SK-N-SH treated with all-trans-retinoic acid at 6 μM for 48 hours (cell line): ENCODE results near the gene SLC17A9.

ENCODE experiments used
- ATAC-seq: fragments of 200-7000 bp; cut with Tn5 transposase; 3 replicates; pipeline ENCODE4 v1.9.1; 2020; ENCODE audit warnings: mild to moderate bottlenecking, moderate library complexity
- ARNTL ChIP-seq: fragments of 450-650 bp; formaldehyde crosslinking; IDR thresholded peaks from 2 replicates; pipeline ENCODE4 v1.5.0; 2020; ENCODE audit warnings: low read depth, mild to moderate bottlenecking, moderate library complexity, borderline replicate concordance
- BACH2 ChIP-seq: fragments of 250-450 bp; sonication (Bioruptor Pico); IDR thresholded peaks from 2 replicates; pipeline ENCODE4 v1.9.0; 2021; ENCODE audit warnings: mild to moderate bottlenecking, borderline replicate concordance
- CSDC2 ChIP-seq: fragments of 250-450 bp; sonication (Bioruptor Pico); IDR thresholded peaks from 2 replicates; pipeline ENCODE4 v1.5.0; 2020; ENCODE audit warnings: mild to moderate bottlenecking, moderate library complexity
- ESRRG ChIP-seq: fragments of 250-450 bp; sonication (Bioruptor Pico); IDR thresholded peaks from 2 replicates; pipeline ENCODE4 v1.6.1; 2021; ENCODE audit warnings: mild to moderate bottlenecking
- GLIS3 ChIP-seq: fragments of 250-450 bp; sonication (Bioruptor Pico); IDR thresholded peaks from 2 replicates; pipeline ENCODE4 v1.5.0; 2020; ENCODE audit warnings: mild to moderate bottlenecking, moderate library complexity
- ISL1 ChIP-seq: fragments of 250-450 bp; sonication (Bioruptor Pico); IDR thresholded peaks from 2 replicates; pipeline ENCODE4 v2.1.2; 2022; ENCODE audit warnings: mild to moderate bottlenecking, moderate library complexity
- OSR1 ChIP-seq: fragments of 250-450 bp; sonication (Bioruptor Pico); IDR thresholded peaks from 2 replicates; pipeline ENCODE4 v1.8.0; 2022; ENCODE audit warnings: moderate library complexity, mild to moderate bottlenecking, inconsistent platforms
- PPARA ChIP-seq: fragments of 250-450 bp; sonication (Bioruptor Pico); IDR thresholded peaks from 2 replicates; pipeline ENCODE4 v1.5.0; 2020; ENCODE audit warnings: mild to moderate bottlenecking, borderline replicate concordance
- RARB ChIP-seq: fragments of 250-450 bp; sonication (Bioruptor Pico); IDR thresholded peaks from 2 replicates; pipeline ENCODE4 v1.8.0; 2021; ENCODE audit warnings: mild to moderate bottlenecking, moderate library complexity
- SNAI2 ChIP-seq: fragments of 250-450 bp; sonication (Bioruptor Pico); IDR thresholded peaks from 2 replicates; pipeline ENCODE4 v1.5.0; 2020; ENCODE audit warnings: mild to moderate bottlenecking, moderate library complexity
- TCF4 ChIP-seq: fragments of 250-450 bp; sonication (Bioruptor Pico); IDR thresholded peaks from 2 replicates; pipeline ENCODE4 v1.8.0; 2021; ENCODE audit warnings: mild to moderate bottlenecking, moderate library complexity, borderline replicate concordance
- TOX ChIP-seq: fragments of 250-450 bp; sonication (Bioruptor Pico); IDR thresholded peaks from 2 replicates; pipeline ENCODE4 v1.8.0; 2021; ENCODE audit warnings: mild to moderate bottlenecking, moderate library complexity, borderline replicate concordance
- ZC3H10 ChIP-seq: fragments of 250-450 bp; sonication (Bioruptor Pico); IDR thresholded peaks from 2 replicates; pipeline ENCODE4 v1.5.1; 2021; ENCODE audit warnings: mild to moderate bottlenecking, moderate library complexity
- ZFP3 ChIP-seq: fragments of 250-450 bp; sonication (Bioruptor Pico); IDR thresholded peaks from 2 replicates; pipeline ENCODE4 v1.5.0; 2020; ENCODE audit warnings: mild to moderate bottlenecking, moderate library complexity
- ZNF565 ChIP-seq: fragments of 450-650 bp; formaldehyde crosslinking; conservative IDR thresholded peaks from 2 replicates; pipeline ENCODE4 v1.5.0; 2020; ENCODE audit warnings: low read depth, mild to moderate bottlenecking, moderate library complexity
- ZNF70 ChIP-seq: fragments of 450-650 bp; formaldehyde crosslinking; IDR thresholded peaks from 2 replicates; pipeline ENCODE4 v1.5.0; 2020; ENCODE audit warnings: mild to moderate bottlenecking, moderate library complexity
- ZNF8 ChIP-seq: fragments of 450-650 bp; formaldehyde crosslinking; IDR thresholded peaks from 2 replicates; pipeline ENCODE4 v1.5.0; 2020; ENCODE audit warnings: mild to moderate bottlenecking, moderate library complexity
- TF ChIP-seq, protein P1 (sequence below): fragments of 250-450 bp; sonication (Bioruptor Pico); IDR thresholded peaks from 2 replicates; pipeline ENCODE4 v1.5.0; 2020; ENCODE audit warnings: mild to moderate bottlenecking, moderate library complexity
- TF ChIP-seq, protein P2 (sequence below): fragments of 250-450 bp; sonication (Bioruptor Pico); IDR thresholded peaks from 2 replicates; pipeline ENCODE4 v1.5.1; 2021; ENCODE audit warnings: mild to moderate bottlenecking, moderate library complexity
- TF ChIP-seq, protein P3 (sequence below): fragments of 250-450 bp; sonication (Bioruptor Pico); IDR thresholded peaks from 2 replicates; pipeline ENCODE4 v1.8.0; 2020; ENCODE audit warnings: mild to moderate bottlenecking, moderate library complexity, borderline replicate concordance
- TF ChIP-seq, protein P4 (sequence below): fragments of 250-450 bp; sonication (Bioruptor Pico); IDR thresholded peaks from 2 replicates; pipeline ENCODE4 v1.5.1; 2020; ENCODE audit warnings: low read depth, mild to moderate bottlenecking, moderate library complexity

SLC17A9 gene

DNA sequence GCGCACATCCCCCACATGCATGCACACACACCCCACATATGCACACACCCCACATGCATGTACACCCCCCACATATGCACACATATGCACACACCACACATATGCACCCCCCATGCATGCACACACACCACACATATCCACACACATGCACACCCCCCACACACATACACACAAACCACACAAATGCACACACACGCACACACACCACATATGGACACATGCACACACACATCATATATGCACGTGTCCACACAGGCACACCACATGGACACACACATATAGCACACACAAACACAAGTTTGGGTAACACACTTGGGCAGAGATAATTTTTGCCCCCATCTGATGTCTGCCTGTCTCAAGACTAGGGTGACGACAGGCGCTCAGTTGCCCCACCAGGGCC lies 45.9 kb downstream of the SLC17A9 start:
- no peak for ATAC-seq
- TF ChIP-seq ZNF8 (CRISPR knock-in tag) (no peak), BACH2 (CRISPR knock-in tag) (no peak)

DNA sequence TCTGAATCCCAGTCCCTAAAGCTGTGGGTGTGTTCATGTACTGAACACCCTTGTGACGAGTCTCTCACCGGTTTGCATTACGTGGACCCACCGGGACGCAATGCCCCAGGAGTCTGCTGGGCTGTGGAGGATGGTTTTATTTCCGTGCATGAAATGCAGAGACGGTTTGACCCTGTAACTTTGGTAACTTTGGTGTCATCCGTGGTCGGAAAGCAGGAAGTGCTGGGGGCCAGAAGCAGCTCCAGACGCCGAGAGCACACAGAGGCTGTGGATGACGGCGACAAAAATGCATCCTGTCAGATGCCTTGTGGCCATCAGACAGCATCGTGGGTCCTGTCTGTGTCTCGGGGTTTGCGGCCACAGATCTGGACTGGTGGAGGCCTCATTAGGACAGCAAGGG lies 47.1 kb downstream of the SLC17A9 start:
- ATAC-seq = no peak
- TF ChIP-seq TCF4 (CRISPR knock-in tag) = no peak
- no peak for TF ChIP-seq ISL1 (CRISPR knock-in tag)
- TF ChIP-seq, protein P1, sequence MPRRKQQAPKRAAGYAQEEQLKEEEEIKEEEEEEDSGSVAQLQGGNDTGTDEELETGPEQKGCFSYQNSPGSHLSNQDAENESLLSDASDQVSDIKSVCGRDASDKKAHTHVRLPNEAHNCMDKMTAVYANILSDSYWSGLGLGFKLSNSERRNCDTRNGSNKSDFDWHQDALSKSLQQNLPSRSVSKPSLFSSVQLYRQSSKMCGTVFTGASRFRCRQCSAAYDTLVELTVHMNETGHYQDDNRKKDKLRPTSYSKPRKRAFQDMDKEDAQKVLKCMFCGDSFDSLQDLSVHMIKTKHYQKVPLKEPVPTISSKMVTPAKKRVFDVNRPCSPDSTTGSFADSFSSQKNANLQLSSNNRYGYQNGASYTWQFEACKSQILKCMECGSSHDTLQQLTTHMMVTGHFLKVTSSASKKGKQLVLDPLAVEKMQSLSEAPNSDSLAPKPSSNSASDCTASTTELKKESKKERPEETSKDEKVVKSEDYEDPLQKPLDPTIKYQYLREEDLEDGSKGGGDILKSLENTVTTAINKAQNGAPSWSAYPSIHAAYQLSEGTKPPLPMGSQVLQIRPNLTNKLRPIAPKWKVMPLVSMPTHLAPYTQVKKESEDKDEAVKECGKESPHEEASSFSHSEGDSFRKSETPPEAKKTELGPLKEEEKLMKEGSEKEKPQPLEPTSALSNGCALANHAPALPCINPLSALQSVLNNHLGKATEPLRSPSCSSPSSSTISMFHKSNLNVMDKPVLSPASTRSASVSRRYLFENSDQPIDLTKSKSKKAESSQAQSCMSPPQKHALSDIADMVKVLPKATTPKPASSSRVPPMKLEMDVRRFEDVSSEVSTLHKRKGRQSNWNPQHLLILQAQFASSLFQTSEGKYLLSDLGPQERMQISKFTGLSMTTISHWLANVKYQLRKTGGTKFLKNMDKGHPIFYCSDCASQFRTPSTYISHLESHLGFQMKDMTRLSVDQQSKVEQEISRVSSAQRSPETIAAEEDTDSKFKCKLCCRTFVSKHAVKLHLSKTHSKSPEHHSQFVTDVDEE (CRISPR knock-in tag) = no peak
- TF ChIP-seq ARNTL (CRISPR knock-in tag) = no peak
- TF ChIP-seq GLIS3 (CRISPR knock-in tag) = no peak
- TF ChIP-seq ZNF565 (CRISPR knock-in tag) = no peak
- TF ChIP-seq BACH2 (CRISPR knock-in tag) = no peak
- TF ChIP-seq, protein P2, sequence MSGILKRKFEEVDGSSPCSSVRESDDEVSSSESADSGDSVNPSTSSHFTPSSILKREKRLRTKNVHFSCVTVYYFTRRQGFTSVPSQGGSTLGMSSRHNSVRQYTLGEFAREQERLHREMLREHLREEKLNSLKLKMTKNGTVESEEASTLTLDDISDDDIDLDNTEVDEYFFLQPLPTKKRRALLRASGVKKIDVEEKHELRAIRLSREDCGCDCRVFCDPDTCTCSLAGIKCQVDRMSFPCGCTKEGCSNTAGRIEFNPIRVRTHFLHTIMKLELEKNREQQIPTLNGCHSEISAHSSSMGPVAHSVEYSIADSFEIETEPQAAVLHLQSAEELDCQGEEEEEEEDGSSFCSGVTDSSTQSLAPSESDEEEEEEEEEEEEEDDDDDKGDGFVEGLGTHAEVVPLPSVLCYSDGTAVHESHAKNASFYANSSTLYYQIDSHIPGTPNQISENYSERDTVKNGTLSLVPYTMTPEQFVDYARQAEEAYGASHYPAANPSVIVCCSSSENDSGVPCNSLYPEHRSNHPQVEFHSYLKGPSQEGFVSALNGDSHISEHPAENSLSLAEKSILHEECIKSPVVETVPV (CRISPR knock-in tag) = no peak
- TF ChIP-seq TOX (CRISPR knock-in tag) = no peak
- no peak for TF ChIP-seq ZC3H10 (CRISPR knock-in tag)
- no peak for TF ChIP-seq ZNF70 (CRISPR knock-in tag)
- TF ChIP-seq RARB (CRISPR knock-in tag) = no peak
- TF ChIP-seq ZNF8 (CRISPR knock-in tag) = no peak
- TF ChIP-seq ZFP3 (CRISPR knock-in tag) = no peak
- no peak for TF ChIP-seq CSDC2 (CRISPR knock-in tag)
- TF ChIP-seq PPARA = no peak
- no peak for TF ChIP-seq OSR1 (CRISPR knock-in tag)
- TF ChIP-seq SNAI2 (CRISPR knock-in tag) = no peak

DNA sequence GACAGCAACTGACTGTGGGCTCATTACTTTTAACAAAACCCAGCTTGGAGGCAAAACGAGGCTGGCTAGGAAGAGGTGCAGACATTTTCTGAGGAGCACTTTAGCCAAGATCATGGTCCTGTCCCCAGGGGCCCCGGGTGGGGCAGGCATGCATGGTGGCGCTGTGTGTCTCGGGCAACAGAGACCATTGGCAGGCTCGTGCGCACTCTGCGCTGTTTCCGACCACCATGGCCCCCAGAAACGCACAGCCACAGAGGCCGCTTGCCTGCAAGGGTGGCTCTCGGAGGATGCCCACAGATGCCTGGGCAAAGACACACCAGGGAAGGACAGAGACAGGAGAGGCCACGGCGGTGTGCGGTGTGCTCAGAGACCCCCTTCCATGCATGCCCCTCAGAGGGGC lies 47.5 kb downstream of the SLC17A9 start:
- TF ChIP-seq BACH2 (CRISPR knock-in tag) (no peak), CSDC2 (CRISPR knock-in tag) (no peak), OSR1 (CRISPR knock-in tag) (no peak), SNAI2 (CRISPR knock-in tag) (no peak), ZNF565 (CRISPR knock-in tag) (no peak), TCF4 (CRISPR knock-in tag) (no peak)
- TF ChIP-seq, protein P3, sequence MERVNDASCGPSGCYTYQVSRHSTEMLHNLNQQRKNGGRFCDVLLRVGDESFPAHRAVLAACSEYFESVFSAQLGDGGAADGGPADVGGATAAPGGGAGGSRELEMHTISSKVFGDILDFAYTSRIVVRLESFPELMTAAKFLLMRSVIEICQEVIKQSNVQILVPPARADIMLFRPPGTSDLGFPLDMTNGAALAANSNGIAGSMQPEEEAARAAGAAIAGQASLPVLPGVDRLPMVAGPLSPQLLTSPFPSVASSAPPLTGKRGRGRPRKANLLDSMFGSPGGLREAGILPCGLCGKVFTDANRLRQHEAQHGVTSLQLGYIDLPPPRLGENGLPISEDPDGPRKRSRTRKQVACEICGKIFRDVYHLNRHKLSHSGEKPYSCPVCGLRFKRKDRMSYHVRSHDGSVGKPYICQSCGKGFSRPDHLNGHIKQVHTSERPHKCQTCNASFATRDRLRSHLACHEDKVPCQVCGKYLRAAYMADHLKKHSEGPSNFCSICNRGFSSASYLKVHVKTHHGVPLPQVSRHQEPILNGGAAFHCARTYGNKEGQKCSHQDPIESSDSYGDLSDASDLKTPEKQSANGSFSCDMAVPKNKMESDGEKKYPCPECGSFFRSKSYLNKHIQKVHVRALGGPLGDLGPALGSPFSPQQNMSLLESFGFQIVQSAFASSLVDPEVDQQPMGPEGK (CRISPR knock-in tag) = no peak
- no peak for ATAC-seq

DNA sequence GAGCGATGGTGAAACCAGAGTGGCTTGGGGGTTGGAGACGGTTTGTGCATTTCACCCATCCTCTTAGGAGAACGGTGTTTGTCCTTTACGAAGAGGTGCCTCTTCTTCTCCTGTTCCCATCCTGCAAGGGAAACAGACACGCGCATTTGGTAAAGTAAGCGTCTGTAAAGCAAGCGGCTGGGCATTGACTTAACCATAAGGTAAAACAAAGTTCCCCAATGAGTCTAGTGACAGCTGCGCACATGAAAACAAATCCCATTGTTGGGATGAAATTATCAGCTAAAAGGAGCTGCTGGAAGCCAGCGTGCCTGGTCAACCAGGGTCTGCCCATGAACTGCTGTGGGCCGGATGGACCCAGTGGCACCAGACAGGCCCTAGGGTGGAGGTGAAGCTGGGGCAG lies 48.4 kb downstream of the SLC17A9 start:
- no peak for ATAC-seq
- TF ChIP-seq ZNF565 (CRISPR knock-in tag) = no peak
- no peak for TF ChIP-seq ESRRG (CRISPR knock-in tag)
- no peak for TF ChIP-seq TOX (CRISPR knock-in tag)
- no peak for TF ChIP-seq ZC3H10 (CRISPR knock-in tag)
- TF ChIP-seq CSDC2 (CRISPR knock-in tag) = no peak
- no peak for TF ChIP-seq SNAI2 (CRISPR knock-in tag)
- TF ChIP-seq, protein P1 (CRISPR knock-in tag) = no peak
- TF ChIP-seq, protein P4, sequence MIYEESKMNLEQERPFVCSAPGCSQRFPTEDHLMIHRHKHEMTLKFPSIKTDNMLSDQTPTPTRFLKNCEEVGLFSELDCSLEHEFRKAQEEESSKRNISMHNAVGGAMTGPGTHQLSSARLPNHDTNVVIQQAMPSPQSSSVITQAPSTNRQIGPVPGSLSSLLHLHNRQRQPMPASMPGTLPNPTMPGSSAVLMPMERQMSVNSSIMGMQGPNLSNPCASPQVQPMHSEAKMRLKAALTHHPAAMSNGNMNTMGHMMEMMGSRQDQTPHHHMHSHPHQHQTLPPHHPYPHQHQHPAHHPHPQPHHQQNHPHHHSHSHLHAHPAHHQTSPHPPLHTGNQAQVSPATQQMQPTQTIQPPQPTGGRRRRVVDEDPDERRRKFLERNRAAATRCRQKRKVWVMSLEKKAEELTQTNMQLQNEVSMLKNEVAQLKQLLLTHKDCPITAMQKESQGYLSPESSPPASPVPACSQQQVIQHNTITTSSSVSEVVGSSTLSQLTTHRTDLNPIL (CRISPR knock-in tag) = no peak
- no peak for TF ChIP-seq RARB (CRISPR knock-in tag)
- TF ChIP-seq, protein P3 (CRISPR knock-in tag) = no peak
- TF ChIP-seq TCF4 (CRISPR knock-in tag) = no peak
- no peak for TF ChIP-seq OSR1 (CRISPR knock-in tag)
- no peak for TF ChIP-seq GLIS3 (CRISPR knock-in tag)
- no peak for TF ChIP-seq ZFP3 (CRISPR knock-in tag)
- TF ChIP-seq ARNTL (CRISPR knock-in tag) = no peak
